DLD1 (cell line): Measurements from ENCODE around the gene YKT6.
"Not testable (repeated sequence)": the region's sequence is repeated elsewhere in the genome, so short reads cannot be mapped to it uniquely, and the experiment has no call there.

ENCODE experiments used
- in situ Hi-C: cut with HindIII; loops from 2 replicates; pipeline ENCODE4 v1.10.0; 2017; ENCODE audit warnings: low sequenced_read_pairs

YKT6 gene

DNA sequence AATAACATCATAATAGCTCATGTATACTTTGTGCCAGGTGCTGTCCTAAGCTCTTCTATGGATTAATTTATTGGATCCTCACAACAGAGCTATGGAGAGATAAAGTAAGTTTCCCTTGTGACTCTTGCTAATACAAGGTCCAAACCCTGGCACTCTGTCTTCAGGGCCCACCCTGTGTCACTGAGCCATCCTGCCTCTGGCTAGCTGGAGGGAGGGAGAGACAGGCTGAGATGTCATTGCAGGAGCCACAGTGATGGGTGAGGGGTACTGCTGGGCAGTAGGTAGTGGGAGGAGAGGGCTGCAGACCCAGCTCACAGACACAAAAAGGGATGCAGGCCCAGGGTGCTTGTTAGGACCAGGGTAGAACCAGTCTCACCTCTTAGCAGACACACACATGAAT, 28.4 kb upstream of the YKT6 start:
- in situ Hi-C loops, result no loop called here

DNA sequence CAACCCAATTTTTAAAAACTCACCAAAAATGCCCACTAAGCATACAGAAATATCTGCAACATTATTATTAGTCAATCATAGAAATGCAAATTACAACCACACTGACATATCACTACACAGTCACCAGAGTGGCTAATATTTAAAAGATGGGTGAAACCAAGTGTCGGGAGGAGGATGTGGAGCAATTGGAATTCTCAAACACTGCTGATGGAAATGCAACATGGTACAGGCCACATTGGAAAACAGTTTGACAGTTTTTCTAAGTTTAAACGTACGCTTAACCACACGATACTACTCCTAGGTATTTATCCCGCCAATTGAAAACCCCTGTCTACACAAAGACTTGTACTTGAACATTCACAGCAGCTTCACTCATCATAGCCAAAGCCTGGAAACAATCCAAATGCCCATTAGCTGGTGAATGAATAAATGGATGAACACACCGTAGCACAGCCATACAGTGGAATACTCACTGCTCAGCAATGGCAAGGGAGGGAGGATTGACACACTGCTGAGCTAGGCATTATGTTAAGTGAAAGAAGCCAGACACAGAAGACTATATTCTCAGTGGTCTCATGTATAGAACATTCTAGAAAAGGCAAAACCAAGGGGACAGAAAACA, 27.9 kb upstream of the YKT6 start:
- in situ Hi-C loops, result no loop called here

DNA sequence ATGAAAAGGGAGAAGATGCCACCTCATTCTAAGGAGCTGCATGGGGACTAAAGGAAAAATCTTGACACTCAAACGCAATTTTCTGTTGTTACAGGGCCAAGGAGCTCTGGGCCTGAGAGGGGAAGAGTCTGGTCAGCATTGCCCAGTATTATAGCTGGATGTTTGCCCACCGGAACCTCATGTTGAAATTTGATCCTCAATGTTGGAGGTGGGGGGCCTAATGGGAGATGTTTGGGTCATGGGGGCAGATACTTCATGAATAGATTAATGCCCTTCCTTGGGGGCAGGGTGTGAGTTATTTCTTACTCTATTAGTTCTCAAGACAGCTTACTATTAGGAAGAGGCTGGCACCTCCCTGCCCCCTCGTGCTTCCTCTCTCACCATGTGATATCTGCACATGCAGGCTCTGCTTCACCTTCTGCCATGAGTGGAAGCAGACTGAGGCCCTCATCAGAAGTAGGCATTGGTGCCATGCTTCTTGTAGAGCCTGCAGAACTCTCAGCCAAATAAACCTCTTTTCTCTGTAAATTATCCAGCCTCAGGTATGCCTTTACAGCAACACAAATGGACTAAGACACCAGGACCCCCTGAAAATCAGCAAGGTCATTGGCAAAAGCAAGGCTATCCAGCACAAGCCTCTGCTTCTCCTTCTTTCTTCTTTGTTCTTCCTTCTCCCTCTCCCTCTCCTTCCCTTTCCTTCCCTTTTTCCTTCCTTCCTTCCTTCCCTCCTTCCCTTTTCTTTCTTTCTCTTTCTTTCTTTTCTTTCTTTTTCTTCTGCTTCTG, 26.7 kb upstream of the YKT6 start:
- in situ Hi-C loops, result no loop called here

GRCh38 chr7:44174694-44174948, 26.2 kb upstream of the YKT6 start:
- in situ Hi-C loops, result not testable (repeated sequence)

DNA sequence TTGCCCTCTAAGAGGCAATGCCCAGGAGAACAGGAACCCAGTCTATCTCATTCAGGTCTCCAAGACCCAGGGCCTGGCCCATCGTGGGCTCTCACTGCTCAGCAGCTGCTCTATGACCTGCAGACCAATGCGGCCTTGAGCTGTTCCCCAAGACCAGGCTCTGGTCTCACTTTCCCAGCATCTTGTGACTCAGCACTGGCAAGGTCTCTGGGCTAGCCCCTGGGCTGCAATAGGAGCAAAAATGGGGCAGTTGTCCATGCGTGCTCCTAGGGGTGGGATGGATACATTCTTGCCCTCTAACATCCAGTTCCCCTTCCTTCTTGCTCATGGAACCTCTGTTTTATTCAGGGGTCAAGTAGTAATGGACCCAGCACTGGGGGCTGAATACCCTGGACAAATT, 25.0 kb upstream of the YKT6 start:
- in situ Hi-C loops, result no loop called here

DNA sequence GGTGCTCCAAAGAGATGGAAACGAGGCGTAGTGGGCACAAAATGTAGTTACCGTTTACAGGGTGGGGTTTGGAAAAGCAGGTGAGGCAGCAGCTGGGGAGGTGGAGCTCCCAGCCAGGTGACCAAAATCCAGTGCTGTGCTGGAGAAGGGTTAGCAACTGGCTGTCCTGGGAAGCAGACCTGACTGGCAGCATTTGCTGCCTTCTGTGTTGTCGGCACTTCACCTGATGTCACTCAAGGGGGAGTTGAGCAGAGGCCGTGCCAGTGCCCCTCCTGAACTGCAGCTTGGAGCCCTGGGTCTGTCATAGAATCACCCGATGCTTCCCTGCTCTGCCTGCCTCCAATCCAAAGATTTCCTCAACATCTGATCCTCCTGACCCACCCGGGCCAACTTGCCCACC, 24.3 kb upstream of the YKT6 start:
- in situ Hi-C loops, result no loop called here

GRCh38 chr7:44177570-44178131, 23.1 kb upstream of the YKT6 start:
- in situ Hi-C loops, result no loop called here

DNA sequence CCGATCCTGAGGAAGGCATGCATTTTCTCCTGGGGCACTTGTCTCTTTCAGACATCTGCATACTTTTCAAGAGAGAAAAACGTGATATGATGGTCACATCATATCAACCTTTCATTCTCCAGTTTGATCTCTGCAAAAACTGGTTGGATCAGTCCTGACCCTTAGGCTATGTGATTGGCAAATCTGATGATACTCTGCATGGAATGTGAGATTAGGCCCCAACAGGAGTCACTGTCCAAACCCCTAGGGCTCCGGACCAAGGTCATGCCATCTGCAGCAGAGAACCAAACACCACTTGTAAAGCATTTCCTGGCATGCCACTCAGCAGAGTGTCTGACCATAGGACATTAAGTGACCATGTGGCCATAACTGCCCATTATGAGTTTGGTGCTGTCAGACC, 20.1 kb upstream of the YKT6 start:
- in situ Hi-C loops, result no loop called here

- in situ Hi-C loops, result no loop called here
Measured at GRCh38 chr7:44182827-44183226, 18.0 kb upstream of the YKT6 start.

- in situ Hi-C loops, result no loop called here
Measured at GRCh38 chr7:44183386-44183785, 17.4 kb upstream of the YKT6 start.

GRCh38 chr7:44184206-44184872, 16.4 kb upstream of the YKT6 start:
- in situ Hi-C loops, result no loop called here

DNA sequence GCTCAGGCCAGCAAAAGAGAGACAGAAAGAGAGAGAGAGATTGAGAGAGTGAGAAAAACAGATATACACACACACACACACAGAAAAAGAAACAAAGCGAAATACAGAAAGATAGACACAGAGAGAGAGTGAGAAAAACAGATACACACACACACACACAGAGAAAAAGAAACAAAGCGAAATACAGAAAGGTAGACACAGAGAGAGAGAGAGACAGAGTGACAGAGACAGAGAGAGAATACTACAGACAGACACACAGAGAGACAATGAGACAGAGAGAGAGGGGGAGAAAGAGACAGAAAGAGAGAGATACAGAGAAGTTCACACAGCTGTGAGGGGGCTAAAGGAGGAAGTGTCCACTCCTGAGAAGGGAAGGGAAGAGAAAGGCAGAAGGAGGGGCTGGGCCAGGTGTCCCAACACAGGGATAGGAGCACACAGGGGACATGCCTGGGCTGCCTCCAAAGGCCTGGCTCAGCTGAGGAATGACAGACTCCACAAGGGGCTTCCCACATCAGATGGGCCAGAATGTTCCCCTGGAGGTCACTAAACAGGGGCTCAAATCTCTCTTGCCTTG, 15.8 kb upstream of the YKT6 start:
- in situ Hi-C loops, result no loop called here

- in situ Hi-C loops, result no loop called here
Measured at GRCh38 chr7:44185729-44186128, 15.0 kb upstream of the YKT6 start.

DNA sequence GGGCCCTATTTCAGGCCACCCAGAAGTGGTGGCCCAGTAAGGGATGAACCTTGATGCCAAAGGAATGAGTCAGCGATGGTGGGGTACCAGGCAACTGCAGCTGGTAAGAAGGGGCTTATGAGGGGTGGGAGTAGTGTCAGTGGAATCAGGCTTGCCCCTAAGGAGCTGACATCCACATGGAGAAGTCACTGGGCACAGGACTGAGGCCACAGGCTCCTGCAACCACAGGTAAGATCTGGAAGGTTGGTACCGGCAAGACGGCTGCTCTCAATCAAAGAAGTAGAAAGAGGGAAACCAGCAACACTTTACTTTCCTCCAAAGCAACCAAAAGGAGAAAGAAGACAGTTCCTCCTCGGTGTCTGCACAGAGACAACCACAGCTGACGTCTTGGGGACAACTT, 14.0 kb upstream of the YKT6 start:
- in situ Hi-C loops, result no loop called here

DNA sequence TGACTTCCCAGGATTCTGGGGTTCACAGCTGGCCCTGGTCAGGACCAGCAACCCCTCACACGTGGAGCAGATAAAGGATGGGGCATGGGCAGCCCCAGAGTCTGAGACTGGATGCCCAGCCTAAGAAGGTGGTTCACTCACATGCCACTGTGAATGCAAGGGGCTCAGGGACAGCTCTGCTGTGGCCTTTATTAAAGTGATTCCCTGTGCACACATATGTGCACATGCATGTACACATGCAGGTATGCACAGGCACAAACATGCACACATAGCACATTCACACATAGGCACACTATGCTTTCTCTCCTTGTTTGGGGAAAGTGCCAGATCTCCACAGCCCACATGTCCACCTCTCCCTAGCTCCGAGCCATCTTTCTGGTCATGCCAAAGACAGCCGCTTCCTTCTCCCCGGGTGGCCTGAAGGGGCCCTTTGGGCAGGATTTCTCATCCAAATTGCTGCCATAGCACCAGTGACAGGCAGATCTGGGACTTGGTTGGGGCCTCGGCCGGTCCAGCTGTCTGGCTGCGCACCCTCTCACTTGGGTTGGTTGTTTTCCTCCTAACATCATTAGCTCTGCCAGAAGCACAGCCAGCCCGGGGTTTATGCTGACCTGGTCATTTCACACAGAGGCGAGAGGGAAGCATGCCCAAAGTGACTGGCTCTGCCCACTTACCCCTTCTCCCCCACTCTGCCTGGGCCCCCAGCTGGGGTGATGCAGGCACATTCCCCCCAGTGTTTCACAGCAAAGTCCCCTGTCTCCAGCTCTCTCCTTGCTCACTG, 13.0 kb upstream of the YKT6 start:
- in situ Hi-C loops, result no loop called here

DNA sequence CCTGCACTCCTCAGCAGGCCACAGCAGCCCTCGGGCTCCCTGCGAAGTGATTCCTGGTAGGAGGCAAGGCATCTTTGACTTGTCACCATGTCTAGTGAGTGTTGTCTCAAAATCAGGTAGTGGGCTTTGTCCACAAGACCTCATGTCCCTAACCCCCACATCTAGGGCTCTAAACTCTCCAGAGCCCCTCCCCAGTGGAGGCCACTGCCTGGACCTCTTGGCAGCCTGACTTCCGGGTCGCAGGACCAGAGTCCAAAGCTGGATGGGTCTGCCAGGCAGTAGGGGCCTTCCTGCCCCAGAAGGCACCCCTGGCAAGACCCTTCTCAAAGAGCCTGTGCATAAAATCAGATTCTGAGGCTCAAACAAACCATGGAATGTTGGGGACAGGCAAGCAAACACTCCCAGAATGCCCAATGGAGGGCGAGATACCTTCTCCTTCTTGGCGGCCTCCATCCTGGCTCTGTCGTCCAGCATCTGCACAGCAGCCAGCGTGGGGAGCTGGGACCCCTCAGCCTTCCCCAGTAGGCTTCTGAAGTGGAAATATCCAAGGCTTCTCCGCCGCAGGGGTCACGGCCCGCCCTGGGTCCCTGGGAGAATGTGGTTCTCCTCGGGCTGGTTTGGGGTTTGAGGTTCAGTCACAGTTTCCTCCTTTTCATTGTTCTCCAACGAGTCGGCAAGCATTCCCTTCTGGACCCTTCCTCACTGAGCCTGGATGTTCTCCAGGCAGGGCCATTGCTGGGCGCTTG, 12.1 kb upstream of the YKT6 start:
- in situ Hi-C loops, result no loop called here

GRCh38 chr7:44189286-44189992, 11.3 kb upstream of the YKT6 start, which contains the start of gene GCK:
Gene GCK (minus strand): TSS chr7:44189439. CDS start chr7:44188953, 486 bp downstream.
- in situ Hi-C loops, result no loop called here

DNA sequence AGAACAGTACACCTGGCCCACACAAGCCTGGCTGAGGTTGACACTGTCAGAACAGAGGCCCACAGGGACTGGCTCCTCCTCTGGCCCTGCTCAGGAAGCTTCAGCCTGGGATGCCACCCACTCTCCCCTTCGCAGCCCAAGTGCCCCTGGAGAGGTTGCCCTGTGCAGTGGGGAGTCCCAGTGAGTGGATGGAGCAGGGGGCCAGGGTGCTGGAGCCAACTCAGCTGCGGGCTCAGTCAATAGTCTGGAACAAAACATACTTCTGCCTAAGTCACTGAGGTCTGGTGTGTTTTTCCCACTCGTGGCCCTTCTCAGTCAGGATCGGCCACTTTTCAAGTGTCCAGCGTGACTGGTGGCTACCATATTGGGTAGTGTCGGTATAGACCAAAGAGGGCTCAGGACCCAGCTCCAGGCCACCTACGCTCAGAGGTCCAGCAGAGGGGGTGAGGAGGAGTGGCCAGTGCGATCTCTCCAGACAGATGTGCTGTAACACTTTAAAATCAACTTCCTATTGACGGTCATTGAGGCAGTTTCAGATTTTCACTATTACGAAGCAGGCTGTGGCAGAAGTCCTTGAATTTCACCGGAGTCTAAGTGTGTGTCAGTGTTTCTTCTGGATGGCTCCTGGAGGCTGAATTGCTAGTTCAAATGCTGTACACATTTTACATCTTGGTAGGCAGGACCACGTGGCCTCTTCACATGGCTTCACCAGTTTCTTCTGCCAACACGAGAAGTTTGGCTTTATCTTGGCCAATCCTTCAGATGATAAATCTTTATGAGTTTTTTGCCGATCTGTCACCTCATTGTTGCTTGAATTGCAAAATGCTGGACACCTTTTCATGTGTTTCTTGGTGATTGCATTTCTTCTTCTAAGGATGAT, 10.5 kb upstream of the YKT6 start:
- in situ Hi-C loops, result no loop called here

GRCh38 chr7:44191171-44191570, 9.6 kb upstream of the YKT6 start:
- in situ Hi-C loops, result no loop called here
